ENCODE data around the gene NPAS3. TPM values are rescaled to one million over a fixed set of nuclear protein-coding genes. Genes with fewer than 3 reads are reported as not detected.

NPAS3 gene
- total and polyA plus RNA-seq, 2 of the 13 experiments (the other 11 are each of a cell fraction or from before 2014, with no cell fraction given) = not detected

GRCh38 chr14:33733310-33733709 is 794.6 kb downstream of the NPAS3 start:
- H3K36me3 ChIP-seq (replicated peaks in 1 of 2; ENCODE audit: control insufficient read depth in 1 of 2, insufficient read depth in 2 of 2, low read length in 2 of 2) = no peaks in the 10 kb centered on the region
- no peak for DNase-seq (ENCODE audit: low spot score)
- BruUV-seq (replicated peaks) = no TSS peak
- no peak for FAIRE-seq
- POLR2A ChIA-PET = no interaction called here
- no peak overlapping the region for H3K4me3 ChIP-seq (replicated peaks in 1 of 3; ENCODE audit: insufficient read depth in 1 of 3, low read depth in 2 of 3, low read length in 3 of 3)
- no peaks in the 10 kb centered on the region for H3K4me1 ChIP-seq (ENCODE audit: insufficient read depth, low read length)
- ATAC-seq = no peak
- in situ Hi-C loops (cut with HindIII; ENCODE audit: extremely low pct_ligation_motif_present, low pct_unique_long_range_greater_than_20kb) = no loop called here
- no peaks in the 10 kb centered on the region for H3K79me2 ChIP-seq (ENCODE audit: insufficient read depth, low read length)
- WGBS (ENCODE audit: low lambda C conversion rate) = 14% methylated on average over 6 of the region's 6 CpGs
- H2AFZ ChIP-seq (ENCODE audit: low read length) = no peak overlapping the region
- intact Hi-C loops (cut with micrococcal nuclease; ENCODE audit: unreplicated experiment) = no loop called here
- H3K9me3 ChIP-seq (ENCODE audit: low read length) = no peaks in the 10 kb centered on the region
- no peak overlapping the region for H3K27ac ChIP-seq (ENCODE audit: extremely low read length, insufficient read depth, low read length)
- CTCF ChIA-PET (ENCODE audit: low intra/inter-chr PET ratio, low total read pairs) = no interaction called here
- no peak overlapping the region for H3K9ac ChIP-seq (ENCODE audit: insufficient read depth, low read depth, low read length)
- H4K20me1 ChIP-seq (ENCODE audit: insufficient read depth, low read length) = no peaks in the 10 kb centered on the region
- peaks cover 2 to 11% of the 10 kb centered on the region in 2 experiments; a peak in 2 of 5 replicates for H3K27me3 ChIP-seq (ENCODE audit: control insufficient read depth in 1 of 2, insufficient read depth in 2 of 2, low read length in 2 of 2)
- H3K4me2 ChIP-seq (ENCODE audit: low read depth, low read length) = no peak overlapping the region
- TF ChIP-seq ZSCAN29 (CRISPR knock-in tag; conservative IDR thresholded peaks at IDR 0.05) (no peak), ZNF546 (CRISPR knock-in tag; conservative IDR thresholded peaks at IDR 0.05) (no peak), ZNF670 (CRISPR knock-in tag; IDR thresholded peaks at IDR 0.05; ENCODE audit: borderline replicate concordance) (no peak), ELF1 (CRISPR knock-in tag; IDR thresholded peaks at IDR 0.05) (no peak), MLLT10 (CRISPR knock-in tag; IDR thresholded peaks at IDR 0.05) (no peak), SIN3B (IDR thresholded peaks at IDR 0.05; ENCODE audit: low read length) (no peak), ZNF580 (CRISPR knock-in tag; IDR thresholded peaks at IDR 0.05; ENCODE audit: borderline replicate concordance, low read depth) (no peak), KDM6A (CRISPR knock-in tag; IDR thresholded peaks at IDR 0.05; ENCODE audit: low read depth) (no peak), MED1 (CRISPR knock-in tag; IDR thresholded peaks at IDR 0.05) (no peak), CSRNP1 (CRISPR knock-in tag; IDR thresholded peaks at IDR 0.05) (no peak), SMARCE1 (IDR thresholded peaks at IDR 0.05; ENCODE audit: borderline replicate concordance) (no peak), CBFB (CRISPR knock-in tag; IDR thresholded peaks at IDR 0.05) (no peak), TBX2 (CRISPR knock-in tag; IDR thresholded peaks at IDR 0.05; ENCODE audit: borderline replicate concordance) (no peak), ZNF557 (CRISPR knock-in tag; IDR thresholded peaks at IDR 0.05) (no peak), ZNF709 (CRISPR knock-in tag; IDR thresholded peaks at IDR 0.05) (no peak), ZNF335 (CRISPR knock-in tag; IDR thresholded peaks at IDR 0.05) (no peak), NR1H2 (CRISPR knock-in tag; IDR thresholded peaks at IDR 0.05; ENCODE audit: borderline replicate concordance, low read depth) (no peak), ZNF18 (CRISPR knock-in tag; IDR thresholded peaks at IDR 0.05; ENCODE audit: insufficient replicate concordance) (no peak)

Measured in HepG2 (cell line).